MM.1S (cell line): ENCODE measurements around the gene NBAS.

Experiments used
- DNase-seq: peaks from one replicate; pipeline ENCODE4 v3.0.0-alpha.2; 2015
- H2AFZ ChIP-seq: fragments of 300-600 bp; sonication (generic); 2 replicates; pipeline ENCODE4 v1.6.0; 2016; ENCODE audit warnings: antibody characterized with exemption, low read length
- H3F3A ChIP-seq: fragments of 300-600 bp; sonication (generic); 2 replicates; pipeline ENCODE4 v1.6.1; 2016; ENCODE audit warnings: mild to moderate bottlenecking, antibody characterized with exemption, low read length, moderate library complexity, mixed read lengths; ENCODE audit not compliant: insufficient read depth
- H3K27ac ChIP-seq: fragments of 300-600 bp; sonication (generic); 2 replicates; pipeline ENCODE4 v1.5.1; 2016; ENCODE audit warnings: mild to moderate bottlenecking, low read length
- H3K27me3 ChIP-seq: fragments of 300-600 bp; sonication (generic); replicated peaks from 2 replicates; pipeline ENCODE4 v1.6.0; 2016; ENCODE audit warnings: low read length; ENCODE audit not compliant: insufficient read depth
- H3K36me3 ChIP-seq: fragments of 300-600 bp; sonication (generic); replicated peaks from 2 replicates; pipeline ENCODE4 v1.6.1; 2016; ENCODE audit warnings: mild to moderate bottlenecking, low read length, mixed read lengths; ENCODE audit not compliant: insufficient read depth
- H3K4me1 ChIP-seq: fragments of 300-600 bp; sonication (generic); 2 replicates; pipeline ENCODE4 v1.6.1; 2016; ENCODE audit warnings: low read length, mixed read lengths
- H3K4me2 ChIP-seq: fragments of 300-600 bp; sonication (generic); 2 replicates; pipeline ENCODE4 v1.6.0; 2016; ENCODE audit warnings: low read depth, low read length
- H3K4me3 ChIP-seq: fragments of 300-600 bp; sonication (generic); 2 replicates; pipeline ENCODE4 v1.5.1; 2016; ENCODE audit warnings: low read length, mixed read lengths
- H3K79me2 ChIP-seq: fragments of 300-600 bp; sonication (generic); 2 replicates; pipeline ENCODE4 v1.6.1; 2016; ENCODE audit warnings: mixed run types, low read length, mixed read lengths
- H3K9ac ChIP-seq: fragments of 300-600 bp; sonication (generic); 2 replicates; pipeline ENCODE4 v1.6.1; 2016; ENCODE audit warnings: low read length, mixed read lengths
- H3K9me2 ChIP-seq: fragments of 300-600 bp; sonication (generic); replicated peaks from 2 replicates; pipeline ENCODE4 v1.6.1; 2016; ENCODE audit warnings: mild to moderate bottlenecking, low read length, mixed read lengths; ENCODE audit not compliant: insufficient read depth
- H3K9me3 ChIP-seq: fragments of 300-600 bp; sonication (generic); replicated peaks from 2 replicates; pipeline ENCODE4 v1.6.1; 2016; ENCODE audit warnings: mild to moderate bottlenecking, low read length, mixed read lengths; ENCODE audit not compliant: insufficient read depth
- H4K20me1 ChIP-seq: fragments of 300-600 bp; sonication (generic); 2 replicates; pipeline ENCODE4 v1.6.1; 2016; ENCODE audit warnings: mild to moderate bottlenecking, low read length, moderate library complexity, mixed read lengths; ENCODE audit not compliant: insufficient read depth
- CTCF ChIP-seq: fragments of 300-600 bp; sonication (generic); IDR thresholded peaks from 2 replicates; pipeline ENCODE4 v1.5.1; 2016; ENCODE audit warnings: antibody characterized with exemption, low read length, mixed read lengths
- EZH2 ChIP-seq: fragments of 300-600 bp; sonication (generic); optimal IDR thresholded peaks from 2 replicates; pipeline ENCODE3; 2017; ENCODE audit warnings: low read depth, mild to moderate bottlenecking, antibody characterized with exemption, low read length, mixed read lengths
- EZH2phosphoT487 ChIP-seq: fragments of 300-600 bp; sonication (generic); IDR thresholded peaks from 2 replicates; pipeline ENCODE4 v1.6.1; 2018; ENCODE audit warnings: antibody characterized with exemption, low read length

NBAS gene

GRCh38 chr2:15608392-15608761 lies 47.2 kb upstream of the NBAS start:
- Histone ChIP-seq H4K20me1 (no peaks in the 10 kb centered on the region), H3K9me3 (no peaks in the 10 kb centered on the region)
- TF ChIP-seq CTCF (no peak), EZH2 (no peak), EZH2phosphoT487 (no peak)

GRCh38 chr2:15607709-15608391 lies 46.7 kb upstream of the NBAS start:
- H3F3A ChIP-seq, result no peaks in the 10 kb centered on the region
- no peaks in the 10 kb centered on the region for H3K4me1 ChIP-seq
- H3K4me3 ChIP-seq, result no peak overlapping the region
- H3K9me2 ChIP-seq, result no peaks in the 10 kb centered on the region
- no peaks in the 10 kb centered on the region for H3K27me3 ChIP-seq
- H3K4me2 ChIP-seq, result no peak overlapping the region
- H3K9me3 ChIP-seq, result no peaks in the 10 kb centered on the region
- DNase-seq, result no peak
- H3K79me2 ChIP-seq, result no peaks in the 10 kb centered on the region
- no peak for TF ChIP-seq EZH2
- no peak for TF ChIP-seq CTCF
- no peak for TF ChIP-seq EZH2phosphoT487
- no peak overlapping the region for H2AFZ ChIP-seq
- no peak overlapping the region for H3K9ac ChIP-seq
- H4K20me1 ChIP-seq, result no peaks in the 10 kb centered on the region
- H3K27ac ChIP-seq, result no peak overlapping the region
- peaks cover 20% of the 10 kb centered on the region; the same call in 1 of the 2 replicates for H3K36me3 ChIP-seq

More at GRCh38 chr2:15608392-15608761, 47.2 kb upstream of the NBAS start:
- H3K9me2 ChIP-seq, result no peaks in the 10 kb centered on the region
- H3K36me3 ChIP-seq, result peaks cover 20% of the 10 kb centered on the region; the same call in 1 of the 2 replicates
- H3K9ac ChIP-seq, result no peak overlapping the region
- no peaks in the 10 kb centered on the region for H3K27me3 ChIP-seq
- DNase-seq, result no peak
- no peaks in the 10 kb centered on the region for H3F3A ChIP-seq
- no peaks in the 10 kb centered on the region for H3K4me1 ChIP-seq
- H3K27ac ChIP-seq, result no peak overlapping the region
- H3K4me3 ChIP-seq, result no peak overlapping the region
- H3K4me2 ChIP-seq, result no peak overlapping the region
- no peak overlapping the region for H2AFZ ChIP-seq
- H3K79me2 ChIP-seq, result no peaks in the 10 kb centered on the region

- Histone ChIP-seq H3K9me2 (no peaks in the 10 kb centered on the region), H2AFZ (no peak overlapping the region), H3K27me3 (no peaks in the 10 kb centered on the region), H3K4me1 (no peaks in the 10 kb centered on the region), H3K9me3 (no peaks in the 10 kb centered on the region), H3K9ac (no peak overlapping the region), H3K4me2 (no peak overlapping the region), H4K20me1 (no peaks in the 10 kb centered on the region), H3K4me3 (no peak overlapping the region), H3K36me3 (peaks cover 21% of the 10 kb centered on the region; the same call in 1 of the 2 replicates), H3F3A (no peaks in the 10 kb centered on the region), H3K79me2 (no peaks in the 10 kb centered on the region), H3K27ac (no peak overlapping the region)
- TF ChIP-seq EZH2, result no peak
- no peak for TF ChIP-seq EZH2phosphoT487
- no peak for TF ChIP-seq CTCF
- no peak for DNase-seq
Measured at GRCh38 chr2:15606481-15607441, 45.6 kb upstream of the NBAS start.
